Activated CD4-positive, alpha-beta memory T cell treated with anti-CD3 and anti-CD28 coated beads for 36 hours (primary cell): Measurements from ENCODE around the gene B4GALT1. TPM values are rescaled to one million over a fixed set of nuclear protein-coding genes. Genes with fewer than 3 reads are reported as not detected.

Experiments used
- CTCF ChIA-PET: fragments of 350-600 bp; sonication (Branson Sonifier 250); formaldehyde crosslinking; loops from one replicate; lab custom pipeline; 2021; ENCODE audit warnings: antibody characterized with exemption, inconsistent platforms; lab: Charles Lee
- POLR2A ChIA-PET: fragments of 350-600 bp; sonication (Branson Sonifier 250); formaldehyde crosslinking; loops from one replicate; lab custom pipeline; 2021; ENCODE audit warnings: antibody characterized with exemption; lab: Charles Lee
- DNase-seq: peaks from one replicate; pipeline ENCODE4 v3.0.0-alpha.2; 2020
- H3K27ac Mint-ChIP-seq: one replicate; pipeline ENCODE4 v1.8.0; 2021; ENCODE audit warnings: mixed read lengths
- H3K27me3 Mint-ChIP-seq: one replicate; pipeline ENCODE4 v1.8.0; 2021; ENCODE audit warnings: mixed read lengths
- H3K36me3 Mint-ChIP-seq: one replicate; pipeline ENCODE4 v1.8.0; 2021; ENCODE audit warnings: mixed read lengths
- H3K4me1 Mint-ChIP-seq: one replicate; pipeline ENCODE4 v1.8.0; 2021; ENCODE audit warnings: low read depth, mixed read lengths
- H3K4me3 Mint-ChIP-seq: one replicate; pipeline ENCODE4 v1.8.0; 2021; ENCODE audit warnings: mild to moderate bottlenecking, mixed read lengths
- H3K9me3 Mint-ChIP-seq: one replicate; pipeline ENCODE4 v1.8.0; 2021; ENCODE audit warnings: mixed read lengths
- intact Hi-C: fragments of 100-400 bp; cut with micrococcal nuclease; formaldehyde crosslinking; loops from one replicate; pipeline ENCODE4 v1.15.1; 2023
- total RNA-seq, 2 experiments: library from RNA; stranded (reverse); gene quantifications; one replicate each; pipeline ENCODE4 v1.2.3, GENCODE V29; 2021

The B4GALT1 gene
- total RNA-seq, 2 experiments from 2014 or later = 76.6 to 78.0 TPM

DNA sequence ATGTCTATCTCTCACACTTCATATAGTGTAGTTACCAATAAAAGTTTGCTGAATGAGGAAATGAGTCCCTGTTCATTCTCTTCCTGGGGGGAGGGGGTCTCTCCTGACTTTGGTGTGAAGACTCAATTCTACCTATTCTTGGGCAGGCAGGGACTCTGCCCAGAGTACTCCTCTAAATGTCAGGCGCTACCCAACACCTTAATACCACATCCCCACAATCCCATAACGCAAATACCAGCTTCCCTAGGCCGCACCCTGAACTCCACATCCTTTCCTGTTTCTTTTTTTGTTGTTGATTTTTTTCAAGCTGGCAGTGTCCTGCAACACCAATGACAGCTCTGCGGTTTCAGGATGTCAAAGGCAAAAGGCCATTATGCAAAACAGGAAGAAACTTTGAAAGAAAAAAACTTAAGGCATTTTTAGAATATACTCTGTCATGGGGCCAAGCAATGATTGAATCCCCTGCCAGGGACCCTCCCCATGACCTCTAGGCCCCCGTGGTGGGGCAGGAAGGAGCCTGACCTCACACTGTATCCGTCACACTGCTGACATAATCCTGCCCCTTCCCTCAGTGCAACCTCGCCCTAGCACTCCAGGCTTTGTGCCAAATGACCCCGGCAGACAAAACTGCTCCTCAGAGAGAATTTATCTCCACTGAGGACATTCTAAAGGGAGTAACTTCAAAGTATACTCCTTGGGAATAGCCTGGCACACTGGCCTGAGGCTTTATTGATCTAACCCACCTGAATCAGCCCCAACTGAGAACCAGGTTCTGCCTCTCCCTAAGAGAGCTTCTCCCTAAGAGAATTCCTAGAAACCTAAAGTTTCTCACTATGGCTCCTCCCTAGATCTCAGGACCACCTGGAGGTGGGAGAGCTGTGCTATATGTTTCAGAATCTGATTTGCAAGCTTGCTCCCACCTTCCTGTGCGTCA lies 8.0 kb downstream of the B4GALT1 start:
- POLR2A ChIA-PET = interaction anchor here (0.6 to 4.0 kb wide), 11 partner anchors 8 to 135 kb away, joined by 3 to 17 read pairs (median 4); partner anchors contain the start of genes B4GALT1 and SMU1
- peak overlapping the region; percentile 66 for H3K4me3 Mint-ChIP-seq
- H3K4me1 Mint-ChIP-seq = peaks cover 96% of the 10 kb centered on the region
- H3K27me3 Mint-ChIP-seq = no peaks in the 10 kb centered on the region
- peaks cover 5% of the 10 kb centered on the region for H3K36me3 Mint-ChIP-seq
- DNase-seq = peak; percentile 69
- peak overlapping the region; percentile 97 for H3K27ac Mint-ChIP-seq
- CTCF ChIA-PET = interaction anchor here (1.0 to 3.7 kb wide), 7 partner anchors 8 to 83 kb away, joined by 3 to 16 read pairs (median 6); partner anchors contain the start of genes B4GALT1 and SMU1
- intact Hi-C loops = loop anchor here (1.0 to 2.0 kb wide), 4 partner anchors 8 to 106 kb away; partner anchors contain the start of genes B4GALT1, BAG1 and CHMP5
- H3K9me3 Mint-ChIP-seq = no peaks in the 10 kb centered on the region

DNA sequence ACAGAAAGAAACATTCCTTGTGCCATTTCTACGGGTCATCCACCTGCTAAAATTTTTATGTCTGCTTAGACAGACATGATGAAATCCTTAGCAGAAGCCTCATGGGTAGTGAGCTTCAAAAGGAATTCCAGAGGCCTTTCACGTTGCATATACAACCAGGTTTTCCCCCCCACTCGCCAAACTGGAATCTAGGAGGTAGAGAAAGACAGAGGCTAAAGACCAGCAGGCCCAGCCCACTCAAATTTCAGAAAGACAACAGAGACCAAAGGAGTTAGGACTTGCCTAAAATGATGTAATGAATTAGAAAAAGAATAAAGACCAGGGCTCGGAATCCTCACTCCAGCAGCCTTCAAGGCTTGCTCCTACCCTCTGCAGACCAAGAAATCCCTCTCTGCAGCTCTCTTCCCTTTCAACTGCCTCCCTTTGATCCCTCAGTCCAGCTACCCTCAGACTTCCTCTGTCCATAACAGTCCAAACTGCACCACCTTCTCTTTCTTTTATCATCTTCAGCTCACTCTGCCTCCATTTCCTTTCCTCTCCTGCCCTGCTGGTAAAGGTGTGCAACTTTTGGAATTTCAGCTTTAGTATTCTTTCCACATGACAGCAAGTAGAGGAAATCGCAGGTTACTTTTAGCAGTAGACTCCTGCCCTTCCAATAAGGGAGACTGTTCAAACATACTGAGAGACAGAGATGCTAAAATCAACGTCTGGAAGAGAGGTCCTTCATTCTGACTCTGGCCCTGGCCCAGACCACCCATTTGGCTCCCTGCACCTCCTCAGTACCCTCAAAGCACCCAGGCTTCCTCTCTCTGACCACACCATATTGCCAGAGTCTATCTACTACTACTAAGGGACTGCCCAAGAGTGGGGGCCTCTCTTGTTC lies 8.9 kb downstream of the B4GALT1 start:
- Mint-ChIP-seq H3K27ac (peak overlapping the region; percentile 97), H3K4me3 (peak overlapping the region; percentile 66), H3K9me3 (no peaks in the 10 kb centered on the region), H3K4me1 (peaks cover 96% of the 10 kb centered on the region), H3K36me3 (peaks cover 3% of the 10 kb centered on the region), H3K27me3 (no peaks in the 10 kb centered on the region)
- POLR2A ChIA-PET = interaction anchor here (1.2 to 2.8 kb wide), 5 partner anchors 9 to 31 kb away, joined by 3 to 14 read pairs (median 5); partner anchors contain the start of gene B4GALT1
- intact Hi-C loops = loop anchor here (2.0 kb wide), 1 partner anchor 107 kb away; the partner anchor contains the start of genes BAG1 and CHMP5
- CTCF ChIA-PET = interaction anchor here (1.3 to 1.9 kb wide), 3 partner anchors 9 to 68 kb away, joined by 3 to 7 read pairs (median 5); partner anchors contain the start of gene B4GALT1
- no peak for DNase-seq

- Mint-ChIP-seq H3K9me3 (no peaks in the 10 kb centered on the region), H3K27ac (peak overlapping the region; percentile 68), H3K4me1 (peaks cover 95% of the 10 kb centered on the region), H3K36me3 (peaks cover 6% of the 10 kb centered on the region), H3K27me3 (no peaks in the 10 kb centered on the region), H3K4me3 (no peak overlapping the region)
- intact Hi-C loops = loop anchor here (1.0 kb wide), 1 partner anchor 14 kb away; no protein-coding TSS in a partner anchor
- ChIA-PET CTCF (interaction anchor here (0.9 kb wide), 1 partner anchor 14 kb away, joined by 3 read pairs; no protein-coding TSS in a partner anchor), POLR2A (interaction anchor here (0.6 kb wide), 2 partner anchors 10 to 485 kb away, joined by 3 read pairs; no protein-coding TSS in a partner anchor)
- no peak for DNase-seq
Observed at GRCh38 chr9:33155393-33155792, 11.7 kb downstream of the B4GALT1 start.

DNA sequence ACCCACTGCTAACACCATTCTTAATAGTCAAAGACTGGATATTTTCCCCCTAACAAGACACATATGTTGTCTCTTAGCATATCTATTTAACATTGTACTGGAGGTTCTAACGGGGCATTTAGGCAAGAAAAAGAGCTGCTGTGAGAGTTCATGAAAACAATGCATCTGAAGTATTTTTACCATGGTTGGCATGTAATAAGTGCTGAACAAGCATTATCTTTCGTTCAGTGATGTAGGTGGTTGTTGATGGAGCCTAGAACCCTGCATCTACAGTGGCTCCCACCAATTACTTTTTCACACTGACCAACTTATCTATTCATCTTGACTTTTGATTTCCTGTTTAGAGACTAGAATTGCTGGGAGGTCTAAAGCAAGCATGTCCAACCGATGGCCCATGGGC lies 12.8 kb downstream of the B4GALT1 start:
- H3K36me3 Mint-ChIP-seq = peaks cover 6% of the 10 kb centered on the region
- no peak overlapping the region for H3K4me3 Mint-ChIP-seq
- H3K27ac Mint-ChIP-seq = peak overlapping the region; percentile 68
- H3K27me3 Mint-ChIP-seq = no peaks in the 10 kb centered on the region
- ChIA-PET CTCF (interaction anchor here (1.0 kb wide), 1 partner anchor 16 kb away, joined by 3 read pairs; no protein-coding TSS in a partner anchor), POLR2A (no interaction called here)
- intact Hi-C loops = no loop called here
- DNase-seq = no peak
- peaks cover 87% of the 10 kb centered on the region for H3K4me1 Mint-ChIP-seq
- H3K9me3 Mint-ChIP-seq = no peaks in the 10 kb centered on the region

- POLR2A ChIA-PET = no interaction called here
- CTCF ChIA-PET = interaction anchor here (0.8 kb wide), 1 partner anchor 11 kb away, joined by 3 read pairs; no protein-coding TSS in a partner anchor
- H3K27me3 Mint-ChIP-seq = no peaks in the 10 kb centered on the region
- H3K9me3 Mint-ChIP-seq = no peaks in the 10 kb centered on the region
- intact Hi-C loops = no loop called here
- DNase-seq = no peak
- H3K4me3 Mint-ChIP-seq = peak overlapping the region; percentile 54
- peaks cover 6% of the 10 kb centered on the region for H3K36me3 Mint-ChIP-seq
- peaks cover 84% of the 10 kb centered on the region for H3K4me1 Mint-ChIP-seq
- peak overlapping the region; percentile 86 for H3K27ac Mint-ChIP-seq
Observed at GRCh38 chr9:33153666-33154065, 13.5 kb downstream of the B4GALT1 start.

DNA sequence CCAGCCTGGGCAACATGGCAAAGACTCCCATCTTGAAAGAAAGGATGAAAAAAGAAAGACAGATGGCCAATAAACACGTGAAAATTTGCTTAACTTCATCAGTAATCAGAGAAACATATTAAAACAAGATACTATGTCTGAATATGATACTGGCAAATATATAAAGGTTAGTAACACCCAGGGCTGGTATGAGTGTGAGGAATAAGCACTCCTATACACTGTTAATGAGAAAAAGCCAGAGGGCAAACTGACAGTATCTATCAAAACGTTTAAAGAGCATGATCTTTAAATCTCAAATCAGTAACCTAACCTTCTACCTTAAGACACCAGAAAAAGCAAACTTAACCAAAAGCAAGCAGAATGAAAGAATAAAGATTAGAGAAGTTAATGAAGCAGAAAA lies 14.1 kb downstream of the B4GALT1 start:
- Mint-ChIP-seq H3K36me3 (peaks cover 6% of the 10 kb centered on the region), H3K9me3 (no peaks in the 10 kb centered on the region), H3K4me3 (no peak overlapping the region), H3K27ac (peak overlapping the region; percentile 86), H3K4me1 (peaks cover 84% of the 10 kb centered on the region), H3K27me3 (no peaks in the 10 kb centered on the region)
- ChIA-PET CTCF (interaction anchor here (0.6 to 1.0 kb wide), 4 partner anchors 10 to 219 kb away, joined by 3 to 6 read pairs (median 3); no protein-coding TSS in a partner anchor), POLR2A (interaction anchor here (2.7 kb wide), 1 partner anchor 8 kb away, joined by 17 read pairs; no protein-coding TSS in a partner anchor)
- intact Hi-C loops = no loop called here
- DNase-seq = no peak

DNA sequence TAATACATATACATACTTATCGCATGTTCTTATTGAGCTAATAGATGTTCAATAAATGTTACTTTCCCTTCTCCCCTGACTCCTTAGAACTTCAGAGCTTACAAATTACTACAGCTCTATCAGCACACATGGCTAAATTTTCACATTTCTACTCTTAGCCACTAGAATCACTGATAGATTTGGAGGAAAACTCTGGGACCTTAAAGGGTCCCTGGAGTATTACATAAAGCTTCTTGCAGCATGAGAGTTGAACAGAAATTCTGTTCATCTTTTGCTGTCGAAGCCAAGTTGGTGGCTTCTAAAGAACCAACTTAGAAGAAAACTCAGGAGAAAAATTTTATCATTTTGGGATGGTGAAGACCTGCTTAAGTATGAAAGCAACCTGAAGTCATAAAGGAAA lies 15.5 kb downstream of the B4GALT1 start:
- intact Hi-C loops = no loop called here
- ChIA-PET CTCF (interaction anchor here (1.0 to 1.3 kb wide), 3 partner anchors 10 to 74 kb away, joined by 3 to 5 read pairs (median 4); partner anchors contain the start of gene B4GALT1), POLR2A (interaction anchor here (0.6 to 2.7 kb wide), 5 partner anchors 8 to 737 kb away, joined by 4 to 17 read pairs (median 6); no protein-coding TSS in a partner anchor)
- no peak for DNase-seq
- no peak overlapping the region for H3K4me3 Mint-ChIP-seq
- H3K27me3 Mint-ChIP-seq = no peaks in the 10 kb centered on the region
- H3K4me1 Mint-ChIP-seq = peaks cover 86% of the 10 kb centered on the region
- H3K9me3 Mint-ChIP-seq = no peaks in the 10 kb centered on the region
- H3K36me3 Mint-ChIP-seq = peaks cover 11% of the 10 kb centered on the region
- H3K27ac Mint-ChIP-seq = peak overlapping the region; percentile 14

DNA sequence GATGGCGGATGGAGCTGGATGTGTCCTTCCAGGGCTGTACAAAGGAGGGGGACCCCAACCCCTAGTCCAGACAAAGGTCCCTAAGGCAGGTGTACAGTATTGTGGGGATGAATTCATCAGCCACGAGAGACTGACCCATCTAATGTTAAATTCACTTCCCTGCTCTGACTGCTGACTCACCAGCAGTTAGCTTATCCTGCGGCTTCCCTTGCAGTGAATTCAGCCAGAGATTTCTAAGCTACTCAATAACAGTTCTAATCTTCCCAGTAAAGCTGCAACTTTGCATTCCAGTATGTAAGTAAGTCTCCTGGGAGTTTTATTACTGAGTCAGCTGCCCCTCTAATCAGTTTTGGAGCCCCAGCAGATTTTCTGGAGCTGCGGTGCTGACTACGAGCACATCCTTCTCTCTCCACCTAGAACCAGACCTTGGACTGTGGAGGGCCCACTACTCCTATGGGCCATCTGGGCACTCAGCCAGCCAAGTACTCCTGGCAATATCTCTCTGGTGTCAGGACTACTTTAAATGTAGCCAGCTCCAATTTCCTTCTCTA lies 16.1 kb downstream of the B4GALT1 start:
- Mint-ChIP-seq H3K27ac (no peak overlapping the region), H3K4me3 (no peak overlapping the region), H3K9me3 (no peaks in the 10 kb centered on the region), H3K27me3 (no peaks in the 10 kb centered on the region), H3K4me1 (peaks cover 87% of the 10 kb centered on the region), H3K36me3 (peaks cover 11% of the 10 kb centered on the region)
- intact Hi-C loops = no loop called here
- DNase-seq = no peak
- POLR2A ChIA-PET = interaction anchor here (0.6 to 2.7 kb wide), 4 partner anchors 10 to 738 kb away, joined by 3 to 17 read pairs (median 5); partner anchors contain the start of gene DNAJA1
- CTCF ChIA-PET = interaction anchor here (1.0 to 1.3 kb wide), 3 partner anchors 10 to 75 kb away, joined by 3 to 5 read pairs (median 4); partner anchors contain the start of gene B4GALT1

GRCh38 chr9:33148367-33149014 lies 18.6 kb downstream of the B4GALT1 start:
- no peaks in the 10 kb centered on the region for H3K9me3 Mint-ChIP-seq
- intact Hi-C loops = no loop called here
- DNase-seq = no peak
- ChIA-PET CTCF (interaction anchor here (1.2 kb wide), 1 partner anchor 78 kb away, joined by 4 read pairs; no protein-coding TSS in a partner anchor), POLR2A (interaction anchor here (0.9 kb wide), 1 partner anchor 19 kb away, joined by 3 read pairs; the partner anchor contains the start of gene B4GALT1)
- H3K4me3 Mint-ChIP-seq = no peak overlapping the region
- H3K27me3 Mint-ChIP-seq = no peaks in the 10 kb centered on the region
- H3K27ac Mint-ChIP-seq = peak overlapping the region; percentile 13
- H3K4me1 Mint-ChIP-seq = peaks cover 85% of the 10 kb centered on the region
- H3K36me3 Mint-ChIP-seq = peaks cover 11% of the 10 kb centered on the region
